B cell (primary cell): ENCODE results near the gene ATP10A. TPM values are rescaled to one million over a fixed set of nuclear protein-coding genes. Genes with fewer than 3 reads are reported as not detected.

Source experiments
- ATAC-seq: fragments of 200-7000 bp; cut with Tn5 transposase; one replicate; pipeline ENCODE4 v1.10.0; 2021; ENCODE audit warnings: low read depth, mild to moderate bottlenecking, moderate number of reproducible peaks, moderate library complexity
- CTCF ChIA-PET: fragments of 350-600 bp; sonication (Branson Sonifier 250); formaldehyde crosslinking; loops from one replicate; lab custom pipeline; 2021; ENCODE audit warnings: antibody characterized with exemption, inconsistent platforms; lab: Charles Lee
- POLR2A ChIA-PET: fragments of 350-600 bp; sonication (Branson Sonifier 250); formaldehyde crosslinking; loops from one replicate; lab custom pipeline; 2021; ENCODE audit warnings: antibody characterized with exemption; lab: Charles Lee
- DNase-seq: peaks from one replicate; pipeline ENCODE4 v3.0.0; 2013
- H2AFZ ChIP-seq: 2 replicates; pipeline ENCODE4 v1.6.1; 2012; ENCODE audit warnings: mild to moderate bottlenecking, low read depth, low read length; ENCODE audit not compliant: insufficient read depth, poor library complexity, severe bottlenecking
- H3K27ac ChIP-seq, 2 donors: 1 replicate in 1 of 2; 2 replicates in 1 of 2; pipeline ENCODE4 v1.5.1; 2012 to 2013; ENCODE audit warnings: low read length in 2 of 2, mild to moderate bottlenecking in 2 of 2, moderate library complexity in 1 of 2
- H3K27me3 ChIP-seq, 4 experiments: fragments of 200-600 bp in 1 of 4; sonication (generic) in 1 of 4; replicated peaks in 1 of 4; 1 replicate in 2 of 4; 2 replicates in 2 of 4; pipeline versions ENCODE4 v1.6.1 to v1.7.0; 2013 to 2016; ENCODE audit warnings: low read length in 3 of 4, mild to moderate bottlenecking in 2 of 4, mixed read lengths in 1 of 4, moderate library complexity in 1 of 4; ENCODE audit not compliant: insufficient read depth in 4 of 4, control insufficient read depth in 3 of 4; ENCODE audit errors: control extremely low read depth in 1 of 4
- H3K36me3 ChIP-seq, 2 experiments: replicated peaks in 1 of 2; 1 replicate in 1 of 2; 2 replicates in 1 of 2; pipeline versions ENCODE4 v1.6.1 to v1.7.1; 2013; ENCODE audit warnings: low read length in 1 of 2; ENCODE audit not compliant: insufficient read depth in 2 of 2, control insufficient read depth in 1 of 2; ENCODE audit errors: control extremely low read depth in 1 of 2, extremely low read depth in 1 of 2
- H3K4me1 ChIP-seq, 2 donors: fragments of 200-600 bp in 1 of 2; sonication (generic) in 1 of 2; 1 replicate in 1 of 2; 2 replicates in 1 of 2; pipeline versions ENCODE4 v1.5.1 to v1.6.1; 2013 to 2017; ENCODE audit warnings: low read length in 2 of 2; ENCODE audit not compliant: control insufficient read depth in 2 of 2, insufficient read depth in 2 of 2
- H3K4me2 ChIP-seq: replicated peaks from 2 replicates; pipeline ENCODE3; 2012; ENCODE audit warnings: mild to moderate bottlenecking, low read depth, low read length; ENCODE audit not compliant: poor library complexity, severe bottlenecking
- H3K4me3 ChIP-seq, 5 experiments: fragments of 200-600 bp in 1 of 5; sonication (generic) in 1 of 5; 1 replicate in 3 of 5; 2 replicates in 2 of 5; pipeline versions ENCODE4 v1.5.1 to v1.7.0; 2011 to 2016; ENCODE audit warnings: low read length in 4 of 5, mild to moderate bottlenecking in 4 of 5, low read depth in 2 of 5, control low read depth in 1 of 5, moderate library complexity in 1 of 5; ENCODE audit not compliant: insufficient read depth in 1 of 5; ENCODE audit errors: control extremely low read depth in 1 of 5, extremely low read depth in 1 of 5
- H3K79me2 ChIP-seq: fragments of 200-600 bp; sonication (generic); one replicate; pipeline ENCODE4 v1.6.0; 2016; ENCODE audit warnings: low read length; ENCODE audit not compliant: control insufficient read depth, insufficient read depth
- H3K9ac ChIP-seq: fragments of 200-600 bp; sonication (generic); 2 replicates; pipeline ENCODE4 v1.6.1; 2017; ENCODE audit warnings: mild to moderate bottlenecking, low read length, moderate library complexity
- H3K9me3 ChIP-seq, 3 donors: one replicate each; pipeline versions ENCODE4 v1.6.1 to v1.7.1; 2013; ENCODE audit warnings: low read length in 2 of 3; ENCODE audit not compliant: control insufficient read depth in 2 of 3, insufficient read depth in 1 of 3; ENCODE audit errors: control extremely low read depth in 1 of 3
- H4K20me1 ChIP-seq: 2 replicates; pipeline ENCODE4 v1.6.0; 2012; ENCODE audit warnings: mild to moderate bottlenecking, low read length; ENCODE audit not compliant: insufficient read depth, control insufficient read depth, poor library complexity, severe bottlenecking
- H3K27ac Mint-ChIP-seq: one replicate; pipeline ENCODE4 v1.8.0; 2021; ENCODE audit warnings: mixed read lengths
- H3K27me3 Mint-ChIP-seq: one replicate; pipeline ENCODE4 v1.8.0; 2021; ENCODE audit warnings: mixed read lengths
- H3K4me1 Mint-ChIP-seq: one replicate; pipeline ENCODE4 v1.8.0; 2021; ENCODE audit warnings: mixed read lengths
- H3K4me3 Mint-ChIP-seq: one replicate; pipeline ENCODE4 v1.8.0; 2021; ENCODE audit warnings: mixed read lengths
- H3K9me3 Mint-ChIP-seq: one replicate; pipeline ENCODE4 v1.8.0; 2022; ENCODE audit warnings: mixed read lengths; ENCODE audit not compliant: insufficient read depth
- EZH2 ChIP-seq: IDR thresholded peaks from 2 replicates; pipeline ENCODE4 v1.6.1; 2012; ENCODE audit warnings: borderline replicate concordance, low read depth, mild to moderate bottlenecking, moderate library complexity, low read length; ENCODE audit not compliant: insufficient read depth, poor library complexity, severe bottlenecking
- WGBS: methylation state at CpG from one replicate; pipeline ENCODE4 v1.1.5; 2013; ENCODE audit warnings: missing lambda C conversion rate; ENCODE audit not compliant: insufficient coverage; 5-methylcytosine and 5-hydroxymethylcytosine counted together
- intact Hi-C: fragments of 100-400 bp; cut with micrococcal nuclease; formaldehyde crosslinking; loops from one replicate; pipeline ENCODE4 v1.10.0; 2022
- polyA plus RNA-seq: library from polyadenylated mRNA; depleted of rRNA; stranded (reverse); fragments of >200 nt; gene quantifications from 2 replicates; pipeline ENCODE4 v1.2.3, GENCODE V29; 2012
- total RNA-seq, 2 donors: library from RNA; stranded (reverse); fragments of 120-200 nt in 1 of 2; gene quantifications; 1 replicate in 1 of 2; 2 replicates in 1 of 2; pipeline versions ENCODE4 v1.2.3 to v1.2.4, GENCODE V29; 2013 to 2022
- TF ChIP-seq, protein P1 (sequence below): fragments of 200-600 bp; IDR thresholded peaks from one replicate; pipeline ENCODE4 v1.8.0; 2022; ENCODE audit warnings: antibody characterized with exemption, mild to moderate bottlenecking

The ATP10A gene
- total and polyA plus RNA-seq, 2 donors (not counting 1 experiment from before 2014, with no cell fraction given) = 0.21 to 0.22 TPM

DNA sequence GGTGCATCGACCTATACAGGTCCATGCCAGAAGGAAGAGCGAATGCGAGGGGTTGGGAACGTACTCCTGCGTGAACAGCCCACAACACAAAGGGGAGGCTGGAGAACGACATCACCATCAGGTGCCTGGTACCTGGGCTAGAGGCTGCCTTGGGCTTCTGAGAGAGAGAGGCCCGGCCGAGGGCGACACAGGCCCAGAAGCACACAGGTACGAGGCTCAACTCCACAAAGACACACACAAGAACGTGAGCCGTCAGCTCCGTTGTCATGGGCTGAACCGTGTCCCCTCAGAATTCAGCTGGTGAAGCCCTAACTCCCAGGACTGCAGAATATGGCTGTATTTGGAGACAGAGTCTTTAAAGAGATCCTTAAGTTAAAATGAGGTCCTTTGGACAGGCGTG, 134.3 kb downstream of the ATP10A start:
- no peak overlapping the region for H3K27ac ChIP-seq
- H3K27me3 Mint-ChIP-seq = no peaks in the 10 kb centered on the region
- intact Hi-C loops = no loop called here
- ATAC-seq (no peak), DNase-seq (no peak)
- no peak overlapping the region for H3K4me2 ChIP-seq
- H3K9ac ChIP-seq = no peak overlapping the region
- no peak overlapping the region for H3K27ac Mint-ChIP-seq
- ChIA-PET CTCF (no interaction called here), POLR2A (no interaction called here)
- no peaks in the 10 kb centered on the region for H3K36me3 ChIP-seq
- no peak overlapping the region for H3K4me3 Mint-ChIP-seq
- no peaks in the 10 kb centered on the region for H3K79me2 ChIP-seq
- H3K4me1 Mint-ChIP-seq = no peaks in the 10 kb centered on the region
- H4K20me1 ChIP-seq = no peaks in the 10 kb centered on the region
- no peaks in the 10 kb centered on the region for H3K9me3 Mint-ChIP-seq
- H2AFZ ChIP-seq = no peak overlapping the region
- H3K9me3 ChIP-seq = no peaks in the 10 kb centered on the region
- no peaks in the 10 kb centered on the region for H3K27me3 ChIP-seq
- WGBS = 96% methylated on average over 7 of the region's 15 CpGs
- no peak overlapping the region for H3K4me3 ChIP-seq
- H3K4me1 ChIP-seq = no peaks in the 10 kb centered on the region
- TF ChIP-seq EZH2 = no peak
- TF ChIP-seq, protein P1, sequence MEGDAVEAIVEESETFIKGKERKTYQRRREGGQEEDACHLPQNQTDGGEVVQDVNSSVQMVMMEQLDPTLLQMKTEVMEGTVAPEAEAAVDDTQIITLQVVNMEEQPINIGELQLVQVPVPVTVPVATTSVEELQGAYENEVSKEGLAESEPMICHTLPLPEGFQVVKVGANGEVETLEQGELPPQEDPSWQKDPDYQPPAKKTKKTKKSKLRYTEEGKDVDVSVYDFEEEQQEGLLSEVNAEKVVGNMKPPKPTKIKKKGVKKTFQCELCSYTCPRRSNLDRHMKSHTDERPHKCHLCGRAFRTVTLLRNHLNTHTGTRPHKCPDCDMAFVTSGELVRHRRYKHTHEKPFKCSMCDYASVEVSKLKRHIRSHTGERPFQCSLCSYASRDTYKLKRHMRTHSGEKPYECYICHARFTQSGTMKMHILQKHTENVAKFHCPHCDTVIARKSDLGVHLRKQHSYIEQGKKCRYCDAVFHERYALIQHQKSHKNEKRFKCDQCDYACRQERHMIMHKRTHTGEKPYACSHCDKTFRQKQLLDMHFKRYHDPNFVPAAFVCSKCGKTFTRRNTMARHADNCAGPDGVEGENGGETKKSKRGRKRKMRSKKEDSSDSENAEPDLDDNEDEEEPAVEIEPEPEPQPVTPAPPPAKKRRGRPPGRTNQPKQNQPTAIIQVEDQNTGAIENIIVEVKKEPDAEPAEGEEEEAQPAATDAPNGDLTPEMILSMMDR = no peak

GRCh38 chr15:25727867-25728600, 135.1 kb downstream of the ATP10A start:
- POLR2A ChIA-PET = no interaction called here
- H3K27me3 ChIP-seq = no peaks in the 10 kb centered on the region

More at GRCh38 chr15:25727867-25728600, 135.1 kb downstream of the ATP10A start:
- Mint-ChIP-seq H3K4me3 (no peak overlapping the region), H3K27me3 (no peaks in the 10 kb centered on the region), H3K27ac (no peak overlapping the region), H3K9me3 (no peaks in the 10 kb centered on the region), H3K4me1 (no peaks in the 10 kb centered on the region)
- intact Hi-C loops = no loop called here
- Histone ChIP-seq H3K79me2 (no peaks in the 10 kb centered on the region), H3K9ac (no peak overlapping the region), H3K9me3 (no peaks in the 10 kb centered on the region), H3K27ac (no peak overlapping the region), H2AFZ (no peak overlapping the region), H3K36me3 (no peaks in the 10 kb centered on the region), H3K4me3 (no peak overlapping the region), H4K20me1 (no peaks in the 10 kb centered on the region), H3K4me1 (no peaks in the 10 kb centered on the region), H3K4me2 (no peak overlapping the region)
- DNase-seq = no peak
- no peak for TF ChIP-seq EZH2
- TF ChIP-seq, protein P1 = no peak
- ATAC-seq = no peak
- 94% methylated on average over 16 of the region's 18 CpGs for WGBS
- CTCF ChIA-PET = no interaction called here
